GM19397 (cell line): Measurements from ENCODE around the gene RAB37.
A peak's percentile ranks its signal among the peaks of the same experiment; 100 is the strongest.

Experiments used
- ATAC-seq: cut with Tn5 transposase; IDR thresholded peaks from one replicate; pipeline ENCODE4 v1.9.1; 2021; ENCODE audit warnings: mild to moderate bottlenecking, moderate library complexity; ENCODE audit not compliant: unreplicated experiment

Gene RAB37

DNA sequence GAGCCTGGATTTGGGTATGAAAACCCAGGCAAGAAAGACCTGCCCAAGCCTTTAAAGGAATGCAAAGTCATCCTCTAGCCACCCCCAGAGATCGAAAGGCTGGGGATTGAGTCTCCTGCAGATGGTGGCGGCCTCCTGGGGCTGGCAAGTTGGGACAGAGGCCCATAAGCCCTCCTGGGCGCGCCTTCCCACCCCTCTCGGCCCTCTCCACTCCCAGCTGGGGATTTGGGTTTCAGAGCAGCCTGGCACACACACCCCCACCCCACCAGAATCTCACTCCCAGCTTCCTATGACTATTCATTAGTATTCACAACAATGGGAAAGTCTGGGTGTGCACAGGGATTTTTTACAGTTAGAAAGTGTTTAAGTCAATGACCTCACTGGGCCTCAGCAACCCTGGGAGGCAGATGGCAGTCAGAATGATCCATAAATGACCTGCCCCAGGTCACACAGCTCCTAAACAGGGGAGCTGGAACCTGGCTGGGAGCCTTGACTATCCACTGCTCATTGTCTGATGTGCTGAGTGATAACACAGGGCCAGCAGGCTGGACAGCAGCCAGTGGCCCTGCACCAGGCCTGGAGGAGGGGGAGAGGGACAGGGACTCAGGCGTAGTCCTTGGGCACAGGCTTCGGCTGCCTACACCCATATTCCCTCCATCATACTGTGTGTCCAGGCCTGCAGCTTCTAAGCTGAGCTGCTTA, 23.5 kb downstream of the RAB37 start:
- no peak for ATAC-seq

- ATAC-seq, result no peak
These were observed 24.4 kb downstream of the RAB37 start for GRCh38 chr17:74761419-74761818.

- ATAC-seq, result no peak
These were observed 24.9 kb downstream of the RAB37 start for GRCh38 chr17:74761931-74762330.

DNA sequence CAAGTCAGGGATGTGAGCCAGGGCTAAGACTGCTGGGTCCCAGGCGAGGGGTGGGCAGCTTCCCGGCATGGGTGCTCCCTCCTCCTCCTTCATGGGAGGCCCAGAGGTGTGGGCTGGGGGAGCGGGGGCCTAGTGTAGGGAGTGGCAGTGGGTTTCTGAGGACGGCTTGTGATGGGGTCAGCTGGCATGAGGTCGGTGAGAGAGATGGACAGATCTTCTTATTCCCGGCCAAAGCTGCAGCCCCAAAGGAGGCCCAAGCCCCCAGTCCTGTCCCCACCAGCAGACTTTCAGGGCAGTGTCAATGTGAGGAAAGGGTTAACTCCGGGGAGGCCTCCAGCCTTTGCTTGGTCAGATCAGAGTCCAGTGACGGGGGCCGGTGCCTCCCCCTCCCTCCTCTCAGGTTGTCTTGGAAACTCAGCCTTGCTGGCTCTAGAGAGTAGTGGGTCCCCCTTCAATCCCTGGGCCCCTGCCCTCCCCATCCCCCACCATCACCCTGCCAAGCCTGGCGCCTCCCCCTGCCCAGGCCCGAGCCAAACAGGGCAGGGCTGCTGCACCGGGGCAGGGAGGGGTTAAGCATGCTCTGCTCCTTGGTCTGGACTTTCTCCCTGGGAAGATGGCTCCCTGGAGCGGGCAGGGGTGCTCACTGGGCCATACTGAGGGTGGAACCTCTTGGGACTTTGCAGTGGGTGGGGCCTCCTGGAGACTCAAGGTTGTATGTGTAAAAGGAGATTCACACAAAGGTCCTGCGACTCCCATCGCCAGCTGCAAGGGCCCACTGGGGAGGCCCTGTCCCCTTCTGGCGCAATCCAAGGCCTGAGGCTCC, 26.7 kb downstream of the RAB37 start:
- ATAC-seq, result no peak

- ATAC-seq, result no peak
These were observed 27.8 kb downstream of the RAB37 start for GRCh38 chr17:74764751-74765286.

DNA sequence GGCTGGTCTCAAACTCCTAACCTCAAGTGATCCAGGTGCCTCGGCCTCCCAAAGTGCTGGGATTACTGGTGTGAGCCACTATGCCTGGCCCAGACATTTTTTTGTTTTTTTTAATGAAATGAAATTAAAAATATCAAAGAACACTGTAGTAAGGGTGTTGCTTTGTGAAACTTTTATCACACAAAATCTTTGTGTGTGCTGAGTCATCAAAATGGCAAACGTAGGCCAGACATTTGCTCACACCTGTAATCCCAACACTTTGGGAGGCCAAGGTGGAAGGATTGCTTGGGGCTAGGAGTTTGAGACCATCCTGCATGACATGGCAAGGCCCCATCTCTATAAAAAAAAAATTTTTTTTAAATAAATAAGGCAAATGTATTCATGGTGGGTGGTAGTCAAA, 29.4 kb downstream of the RAB37 start:
- ATAC-seq, result no peak

- ATAC-seq, result no peak
These were observed 30.1 kb downstream of the RAB37 start for GRCh38 chr17:74767111-74767516.

GRCh38 chr17:74768069-74768762, 31.2 kb downstream of the RAB37 start:
- ATAC-seq, result no peak

- no peak for ATAC-seq
These were observed 31.7 kb downstream of the RAB37 start for GRCh38 chr17:74768763-74769114.

GRCh38 chr17:74769266-74769855, 32.3 kb downstream of the RAB37 start:
- ATAC-seq, result no peak

GRCh38 chr17:74769856-74770497, 32.9 kb downstream of the RAB37 start:
- ATAC-seq, result no peak

- no peak for ATAC-seq
These were observed 33.7 kb downstream of the RAB37 start for GRCh38 chr17:74770498-74771318.

DNA sequence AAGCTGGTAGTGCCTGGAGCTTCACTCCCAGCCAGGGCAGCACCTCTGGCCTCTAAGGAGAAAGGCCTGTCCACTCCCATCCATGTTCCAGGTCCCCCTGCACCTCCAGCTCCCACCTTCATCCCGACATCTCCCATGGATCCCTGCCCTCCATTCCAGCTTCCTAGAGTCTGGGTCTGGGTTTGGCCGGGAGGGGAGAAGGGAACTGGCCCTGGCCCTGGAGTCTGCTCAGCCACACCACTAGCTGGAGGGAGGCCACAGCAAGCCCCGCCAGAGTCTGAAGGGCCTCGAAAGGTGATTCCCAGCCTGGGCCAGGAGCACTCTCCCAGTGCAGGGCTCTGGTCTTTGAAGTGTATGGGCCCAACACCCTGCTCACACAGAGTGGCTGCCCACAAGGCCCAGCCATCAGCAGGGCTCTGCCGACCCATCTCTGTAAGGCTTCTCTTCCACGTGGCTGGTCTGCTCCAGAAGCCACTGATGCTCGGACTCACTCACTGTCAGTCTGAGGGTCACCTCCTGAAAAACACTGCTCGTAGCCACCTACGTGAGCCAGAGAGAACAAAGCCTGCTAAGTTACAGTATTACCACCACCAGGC, 34.4 kb downstream of the RAB37 start:
- no peak for ATAC-seq

DNA sequence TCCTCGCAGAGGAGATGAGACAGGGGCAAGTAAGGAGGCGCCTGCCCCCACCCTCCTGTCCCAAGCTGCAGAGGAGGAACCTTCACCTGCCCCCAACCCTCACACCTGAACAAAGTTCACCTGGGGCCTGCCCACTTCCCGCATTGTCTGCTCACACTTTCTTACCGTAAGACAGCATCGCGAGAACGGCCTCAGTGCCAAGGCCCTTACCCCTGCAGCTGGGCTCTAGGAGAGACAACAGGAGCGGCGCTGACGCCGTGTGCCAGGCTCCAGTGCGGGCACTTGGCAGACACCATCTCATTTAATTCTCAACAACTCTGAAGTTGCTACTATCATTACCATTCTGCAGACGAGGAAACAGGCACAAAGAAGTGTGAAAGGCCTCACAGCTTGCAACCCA, 35.0 kb downstream of the RAB37 start:
- no peak for ATAC-seq

DNA sequence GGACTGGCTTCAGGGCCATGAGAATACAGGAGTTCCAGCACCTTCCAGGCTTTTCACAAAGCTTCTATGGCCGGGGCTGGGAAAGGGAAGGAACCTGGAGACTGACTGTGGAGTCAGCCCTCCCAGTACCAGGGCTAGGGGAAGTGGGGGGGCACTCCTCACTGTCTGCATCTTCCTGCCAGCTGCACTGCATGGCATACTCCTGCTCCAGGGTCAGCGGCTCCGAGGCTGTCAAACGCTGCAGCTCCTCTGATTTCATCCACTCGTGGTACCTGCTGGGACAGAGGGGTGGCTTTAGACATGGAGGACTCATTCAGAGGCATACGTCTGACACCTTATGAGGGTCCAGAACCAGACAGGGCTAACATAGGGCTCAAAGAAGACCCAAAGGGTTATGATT, 36.4 kb downstream of the RAB37 start:
- ATAC-seq, result no peak

DNA sequence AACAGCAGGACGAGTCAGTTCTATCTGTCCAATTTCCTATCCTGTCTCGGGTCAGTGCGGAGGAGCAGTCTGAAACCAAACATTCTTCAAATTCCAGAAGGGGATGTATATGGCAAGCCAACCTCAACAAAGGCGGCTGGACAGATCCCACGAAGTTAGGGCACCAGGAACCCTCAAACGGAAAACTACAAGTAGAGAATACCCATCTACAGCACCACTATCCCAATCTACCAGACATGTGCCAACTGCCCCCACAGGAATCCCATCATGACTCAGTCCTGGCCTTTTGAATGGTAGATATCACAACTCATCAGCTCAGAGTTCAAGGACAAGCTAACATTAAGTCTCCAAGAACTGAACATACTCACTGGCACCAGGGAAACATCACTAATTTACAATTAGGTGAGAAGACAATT, 36.8 kb downstream of the RAB37 start:
- no peak for ATAC-seq

GRCh38 chr17:74775409-74776043, 38.5 kb downstream of the RAB37 start:
- ATAC-seq, result no peak

DNA sequence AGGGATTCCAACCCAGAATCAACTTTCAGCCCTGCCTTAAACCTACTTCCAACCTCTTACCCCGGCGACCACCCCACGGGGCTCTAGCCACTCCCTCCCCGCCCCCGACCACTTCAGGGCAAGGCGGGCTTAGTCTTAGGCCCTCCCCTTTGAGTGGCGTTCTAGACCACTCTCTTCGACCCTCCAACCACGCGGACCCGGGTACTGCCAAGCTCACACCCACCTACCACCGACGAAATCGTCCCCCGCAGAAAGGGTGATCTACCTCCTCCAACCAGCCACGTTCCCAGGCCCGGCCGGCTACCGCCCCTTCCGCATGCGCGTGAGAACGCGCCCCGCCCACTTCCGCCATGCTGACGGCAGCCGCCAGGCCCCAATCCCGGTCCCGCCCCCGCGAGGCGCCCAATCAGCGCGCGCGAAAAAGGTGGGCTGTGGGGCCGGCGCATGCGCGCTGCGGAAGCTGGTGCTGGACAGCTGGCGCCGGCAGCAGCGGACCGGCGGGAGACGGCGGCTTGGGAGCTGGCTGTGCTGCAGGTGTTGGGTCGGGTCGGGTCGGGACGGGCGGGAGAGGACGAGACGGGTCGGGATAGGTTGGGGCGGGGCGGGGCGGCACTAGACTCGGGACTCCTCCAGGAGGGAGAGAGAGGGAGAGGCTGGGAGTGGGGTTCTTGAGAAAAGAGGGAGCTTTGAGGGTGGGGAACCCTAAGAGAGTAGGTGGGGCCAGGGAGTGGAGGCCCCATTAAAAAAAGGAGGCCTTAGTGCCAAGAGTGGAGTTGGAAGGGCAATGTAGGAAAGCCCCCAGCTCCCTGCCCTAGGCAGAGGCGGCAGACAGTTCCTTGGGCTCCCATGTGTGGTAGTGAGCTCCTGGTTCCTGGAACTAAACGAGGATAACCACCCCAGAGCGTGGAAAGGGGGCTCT, 39.2 kb downstream of the RAB37 start, which contains the start of gene NAT9:
TSS of gene NAT9 (minus strand) at position 302 of the 919 bp plus-strand sequence. CDS start 647 bp downstream, outside the sequence.
- ATAC-seq, result peak; percentile 88
